ENCODE data around the gene ABI3BP.
A peak's percentile ranks its signal among the peaks of the same experiment; 100 is the strongest.

The ABI3BP gene

GRCh38 chr3:100719136-100719535 lies 274.1 kb downstream of the ABI3BP start:
- no peak overlapping the region for H3K4me3 ChIP-seq (ENCODE audit: low read depth, low read length)
- no peak for DNase-seq (ENCODE audit: low read depth)
- TF ChIP-seq POLR2A (IDR thresholded peaks at IDR 0.05; ENCODE audit: extremely low read depth, insufficient read length) (no peak), CTCF (IDR thresholded peaks at IDR 0.05; ENCODE audit: low read depth, low read length) (no peak), MYC (IDR thresholded peaks at IDR 0.05; ENCODE audit: low read depth, low read length) (no peak)
- TF ChIP-seq, protein P1, sequence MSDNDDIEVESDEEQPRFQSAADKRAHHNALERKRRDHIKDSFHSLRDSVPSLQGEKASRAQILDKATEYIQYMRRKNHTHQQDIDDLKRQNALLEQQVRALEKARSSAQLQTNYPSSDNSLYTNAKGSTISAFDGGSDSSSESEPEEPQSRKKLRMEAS (IDR thresholded peaks at IDR 0.05; ENCODE audit: low read depth, low read length), result no peak

GRCh38 chr3:100717637-100718487 lies 275.4 kb downstream of the ABI3BP start:
- no peak overlapping the region for H3K4me3 ChIP-seq (ENCODE audit: low read depth, low read length)
- no peak for DNase-seq (ENCODE audit: low read depth)
- TF ChIP-seq CTCF (IDR thresholded peaks at IDR 0.05; ENCODE audit: low read depth, low read length) (no peak), MYC (IDR thresholded peaks at IDR 0.05; ENCODE audit: low read depth, low read length) (no peak), POLR2A (IDR thresholded peaks at IDR 0.05; ENCODE audit: extremely low read depth, insufficient read length) (no peak)
- TF ChIP-seq, protein P1 (IDR thresholded peaks at IDR 0.05; ENCODE audit: low read depth, low read length), result no peak

DNA sequence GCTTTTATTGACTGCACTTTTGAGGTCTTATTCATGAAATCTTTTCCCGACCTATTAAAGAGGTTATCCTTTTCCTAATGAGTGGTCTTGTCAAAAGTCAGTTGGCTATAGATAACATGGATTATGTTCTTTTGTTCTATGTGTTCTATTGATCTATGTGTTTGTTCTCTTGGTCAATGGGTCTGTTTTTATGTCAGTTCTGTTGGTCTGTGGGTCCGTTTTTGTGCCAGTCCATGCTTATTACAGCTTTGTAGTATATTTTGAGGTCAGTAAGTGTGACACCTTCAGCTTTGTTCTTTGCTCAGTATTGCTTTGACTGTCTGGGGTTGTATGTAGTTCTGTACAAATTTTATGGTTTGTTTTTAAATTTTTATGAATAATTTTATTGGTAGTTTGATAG lies 276.2 kb downstream of the ABI3BP start:
- no peak overlapping the region for H3K4me3 ChIP-seq (ENCODE audit: low read depth, low read length)
- TF ChIP-seq, protein P1 (IDR thresholded peaks at IDR 0.05; ENCODE audit: low read depth, low read length), result no peak
- TF ChIP-seq MYC (IDR thresholded peaks at IDR 0.05; ENCODE audit: low read depth, low read length) (no peak), POLR2A (IDR thresholded peaks at IDR 0.05; ENCODE audit: extremely low read depth, insufficient read length) (no peak), CTCF (IDR thresholded peaks at IDR 0.05; ENCODE audit: low read depth, low read length) (no peak)
- DNase-seq (ENCODE audit: low read depth), result no peak

GRCh38 chr3:100715176-100715575 lies 278.0 kb downstream of the ABI3BP start:
- TF ChIP-seq POLR2A (IDR thresholded peaks at IDR 0.05; ENCODE audit: extremely low read depth, insufficient read length), result no peak
- no peak for DNase-seq (ENCODE audit: low read depth)
- H3K4me3 ChIP-seq (ENCODE audit: low read depth, low read length), result no peak overlapping the region

GRCh38 chr3:100710261-100710968 lies 282.8 kb downstream of the ABI3BP start:
- peak; percentile 69 for DNase-seq (ENCODE audit: low read depth)
- H3K4me3 ChIP-seq (ENCODE audit: low read depth, low read length), result peak overlapping the region; percentile 93
- no peak for TF ChIP-seq CTCF (IDR thresholded peaks at IDR 0.05; ENCODE audit: low read depth, low read length)

DNA sequence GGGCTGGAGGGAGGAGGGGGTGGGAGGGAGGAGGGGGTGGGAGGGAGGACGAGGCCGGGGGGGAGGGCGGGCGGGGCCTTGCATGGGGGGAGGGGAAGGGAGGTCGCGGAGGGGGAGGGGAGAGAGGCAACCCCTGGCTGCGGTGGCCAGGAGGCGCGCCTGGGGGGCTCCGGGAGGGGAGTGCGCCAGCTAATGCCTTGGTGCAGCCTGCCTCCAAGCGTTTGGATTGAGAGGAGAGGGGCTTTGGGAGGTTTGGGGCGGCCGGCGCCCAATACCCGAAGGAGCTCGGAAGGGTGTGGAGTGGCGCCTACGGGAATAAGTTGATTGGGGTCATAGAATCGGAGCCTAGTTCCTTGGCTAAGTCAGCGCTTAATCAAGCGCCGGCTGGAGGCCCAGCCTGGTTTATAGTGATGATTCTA lies 283.4 kb downstream of the ABI3BP start:
- peak; percentile 54 for DNase-seq (ENCODE audit: low read depth)
- TF ChIP-seq POLR2A (IDR thresholded peaks at IDR 0.05; ENCODE audit: extremely low read depth, insufficient read length) (no peak), MYC (IDR thresholded peaks at IDR 0.05; ENCODE audit: low read depth, low read length) (no peak)
- TF ChIP-seq, protein P1 (IDR thresholded peaks at IDR 0.05; ENCODE audit: low read depth, low read length), result no peak
- peak overlapping the region; percentile 93 for H3K4me3 ChIP-seq (ENCODE audit: low read depth, low read length)

Data from NB4 (cell line).